Ammon's horn (tissue), 1 donor: ENCODE measurements around the gene CACNA1H.
A peak's percentile ranks its signal among the peaks of the same experiment; 100 is the strongest.

Source experiments
- DNase-seq: peaks from one replicate; pipeline ENCODE4 v3.0.0-alpha.2; 2016; ENCODE audit warnings: low spot score

Gene CACNA1H

DNA sequence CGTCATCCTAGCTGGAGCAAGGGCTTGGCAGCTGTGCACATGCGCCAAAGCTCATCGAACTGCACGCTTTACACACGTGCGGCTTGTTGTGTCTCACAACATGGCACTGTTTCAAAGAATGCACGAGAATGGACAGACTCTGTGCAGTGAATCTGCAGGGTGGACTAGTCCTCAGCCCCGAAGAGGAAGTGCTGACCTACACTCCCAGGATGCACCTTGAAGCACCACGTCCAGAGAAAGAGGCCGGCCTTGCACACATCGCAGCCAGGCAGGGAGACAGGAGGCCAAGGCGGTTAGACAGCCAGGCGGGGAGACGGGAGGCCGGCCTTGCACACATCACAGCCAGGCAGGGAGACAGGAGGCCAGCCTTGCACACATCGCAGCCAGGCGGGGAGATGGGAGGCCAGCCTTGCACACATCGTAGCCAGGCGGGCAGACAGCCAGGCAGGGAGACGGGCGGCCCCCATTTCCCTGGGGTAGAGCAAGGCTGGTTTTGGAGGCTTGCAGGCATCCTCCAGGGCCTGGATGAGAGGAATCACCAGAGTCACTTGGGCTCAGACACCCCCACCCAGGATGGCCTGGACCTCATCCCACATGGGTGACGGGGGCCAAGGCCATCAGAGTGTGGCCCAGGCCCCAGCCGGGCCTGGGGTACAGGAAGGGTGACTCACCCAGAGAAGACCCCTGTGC is 9.0 kb upstream of the CACNA1H start:
- DNase-seq, result no peak

DNA sequence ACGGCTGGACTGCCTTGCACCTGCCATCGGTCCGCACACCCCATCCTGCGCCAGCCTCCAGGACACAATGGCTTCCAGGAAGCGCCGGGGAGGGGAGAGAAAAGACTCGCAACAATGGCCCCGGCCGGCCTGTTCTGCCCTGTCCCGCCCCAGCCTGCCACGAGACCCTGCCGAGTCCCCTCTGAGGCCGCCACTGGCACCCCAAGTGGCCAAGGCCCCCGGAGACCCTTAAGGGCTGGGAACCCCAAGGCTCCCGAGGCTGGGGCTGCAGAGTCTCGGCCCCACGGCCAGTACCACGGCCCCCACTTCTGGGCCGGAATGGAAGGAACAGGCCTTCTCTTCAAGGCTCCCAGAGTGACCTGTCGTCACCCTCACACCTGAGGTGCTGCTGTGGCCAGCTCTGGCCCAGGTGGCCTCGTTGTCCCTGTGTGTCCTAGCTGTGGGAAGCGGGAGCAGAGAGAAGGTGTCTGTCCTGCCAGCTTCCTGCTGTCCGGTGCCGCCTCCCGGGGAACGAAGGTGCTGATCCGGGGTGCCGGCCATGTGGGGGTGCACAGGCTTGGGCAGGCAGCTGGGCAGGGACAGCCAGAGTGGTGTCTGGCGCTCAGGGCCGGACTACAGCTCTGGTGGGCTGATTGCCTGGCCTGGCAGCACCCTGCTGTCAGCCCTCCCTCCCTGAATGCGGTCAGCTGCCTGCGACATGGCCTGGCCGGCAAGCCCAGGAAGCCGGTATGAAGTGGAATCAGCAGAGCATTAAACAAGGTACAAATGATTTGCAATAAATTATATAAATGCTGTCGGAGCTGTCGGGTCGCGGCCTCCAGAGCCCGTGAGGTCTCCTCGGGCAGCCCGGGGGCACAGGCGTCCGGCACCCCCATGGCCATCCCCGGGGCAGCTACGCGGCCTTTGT is 8.2 kb upstream of the CACNA1H start:
- DNase-seq, result peak; percentile 28

GRCh38 chr16:1145383-1146100 is 7.4 kb upstream of the CACNA1H start:
- no peak for DNase-seq

- DNase-seq, result no peak
These were observed 6.5 kb upstream of the CACNA1H start for GRCh38 chr16:1146409-1146808.

- no peak for DNase-seq
These were observed 5.9 kb upstream of the CACNA1H start for GRCh38 chr16:1147027-1147426.

DNA sequence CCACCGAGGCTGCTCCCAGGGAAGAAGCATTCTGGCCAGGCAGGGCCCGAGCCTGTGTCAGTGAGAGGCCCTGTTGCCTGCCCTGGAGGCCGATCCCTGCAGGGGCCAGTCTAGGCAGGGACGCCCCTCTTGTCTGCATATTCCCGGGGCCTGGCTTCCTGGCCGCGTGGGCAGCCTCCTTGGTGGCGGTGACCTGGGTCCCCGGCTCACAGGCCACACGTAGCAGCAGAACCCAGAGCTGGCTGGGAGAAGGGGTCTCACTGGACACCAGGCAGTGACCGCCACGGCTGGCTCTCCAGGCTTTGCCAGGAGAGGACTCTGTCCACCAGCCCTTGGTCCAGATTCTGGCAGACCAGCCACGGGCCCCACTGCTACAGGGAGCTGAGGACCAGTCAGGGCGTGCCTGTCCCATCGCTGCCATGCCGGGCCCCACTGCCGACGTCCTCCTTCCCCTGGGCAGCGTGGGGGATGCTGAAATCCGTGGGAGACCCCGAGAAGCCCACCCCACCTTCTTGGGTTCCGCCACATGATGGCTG is 3.7 kb upstream of the CACNA1H start:
- DNase-seq, result no peak

DNA sequence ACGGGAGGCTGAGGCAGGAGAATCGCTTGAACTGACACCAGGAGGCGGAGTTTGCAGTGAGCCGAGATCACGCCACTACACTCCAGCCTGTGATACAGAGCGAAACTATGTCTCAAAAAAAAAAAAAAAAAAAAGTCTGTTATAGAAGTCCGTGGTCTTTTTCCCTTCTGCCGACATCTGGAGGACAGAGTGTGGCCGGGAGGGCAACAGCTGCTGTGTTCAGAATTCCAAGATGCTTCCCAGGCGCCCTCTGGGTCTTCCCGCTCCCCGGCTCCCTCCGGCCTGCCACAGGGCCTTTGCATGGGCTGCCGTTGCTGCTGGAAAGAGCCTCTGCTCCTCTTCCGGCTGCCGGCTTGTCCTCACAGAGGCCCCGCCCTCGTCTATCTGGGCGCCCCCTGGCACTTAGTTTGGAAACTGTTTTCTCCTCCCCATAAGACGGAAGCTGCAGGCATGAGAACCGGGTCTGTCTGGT is 2.4 kb upstream of the CACNA1H start:
- no peak for DNase-seq

- DNase-seq, result no peak
These were observed 1.3 kb upstream of the CACNA1H start for GRCh38 chr16:1151424-1152122.

DNA sequence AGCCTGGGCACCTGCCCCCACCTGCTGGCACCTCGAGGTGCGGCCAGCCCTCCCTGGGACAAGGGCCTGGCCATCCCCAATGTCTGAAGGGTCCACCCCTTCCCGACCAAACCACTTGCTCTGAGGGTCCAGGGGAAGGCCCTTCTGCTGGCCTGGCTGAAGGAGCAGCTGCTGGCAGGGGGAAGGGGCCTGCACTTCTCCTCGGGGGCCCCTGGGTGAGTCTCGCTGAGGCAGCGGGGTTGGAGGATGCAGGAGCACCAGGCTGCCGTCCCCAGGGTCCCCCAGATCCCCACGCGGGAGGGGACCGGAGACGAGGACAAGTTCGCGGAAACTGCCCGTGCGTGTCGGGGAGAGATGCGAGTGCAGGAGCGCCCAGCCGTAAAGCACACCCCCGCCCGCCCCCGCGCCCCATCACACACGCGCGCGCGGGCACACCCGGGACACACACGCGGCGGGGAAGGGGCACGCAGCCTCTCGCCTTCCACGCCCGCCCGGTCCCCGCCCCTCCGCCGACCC is 725 bp upstream of the CACNA1H start:
- DNase-seq, result no peak

DNA sequence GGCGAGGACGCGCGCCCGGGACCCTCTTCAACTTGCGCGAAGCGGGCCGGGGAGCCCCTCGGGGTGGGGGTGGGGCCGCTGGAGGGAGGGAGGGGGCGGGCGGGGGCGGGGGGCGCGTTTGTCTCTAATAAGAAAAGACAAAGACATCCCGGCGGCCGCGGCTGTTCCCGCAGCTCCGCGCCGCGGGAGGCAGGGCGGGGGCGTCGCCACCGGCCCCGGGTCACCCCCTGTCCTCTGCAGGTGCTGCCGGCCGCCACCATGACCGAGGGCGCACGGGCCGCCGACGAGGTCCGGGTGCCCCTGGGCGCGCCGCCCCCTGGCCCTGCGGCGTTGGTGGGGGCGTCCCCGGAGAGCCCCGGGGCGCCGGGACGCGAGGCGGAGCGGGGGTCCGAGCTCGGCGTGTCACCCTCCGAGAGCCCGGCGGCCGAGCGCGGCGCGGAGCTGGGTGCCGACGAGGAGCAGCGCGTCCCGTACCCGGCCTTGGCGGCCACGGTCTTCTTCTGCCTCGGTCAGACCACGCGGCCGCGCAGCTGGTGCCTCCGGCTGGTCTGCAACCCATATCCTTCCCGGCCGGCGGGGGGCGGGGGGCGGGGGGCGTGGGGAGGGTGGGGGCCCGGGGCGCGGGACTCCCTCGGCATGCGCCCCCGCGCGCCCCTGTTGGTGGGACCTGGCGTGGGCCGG is 714 bp downstream of the CACNA1H start:
- no peak for DNase-seq

DNA sequence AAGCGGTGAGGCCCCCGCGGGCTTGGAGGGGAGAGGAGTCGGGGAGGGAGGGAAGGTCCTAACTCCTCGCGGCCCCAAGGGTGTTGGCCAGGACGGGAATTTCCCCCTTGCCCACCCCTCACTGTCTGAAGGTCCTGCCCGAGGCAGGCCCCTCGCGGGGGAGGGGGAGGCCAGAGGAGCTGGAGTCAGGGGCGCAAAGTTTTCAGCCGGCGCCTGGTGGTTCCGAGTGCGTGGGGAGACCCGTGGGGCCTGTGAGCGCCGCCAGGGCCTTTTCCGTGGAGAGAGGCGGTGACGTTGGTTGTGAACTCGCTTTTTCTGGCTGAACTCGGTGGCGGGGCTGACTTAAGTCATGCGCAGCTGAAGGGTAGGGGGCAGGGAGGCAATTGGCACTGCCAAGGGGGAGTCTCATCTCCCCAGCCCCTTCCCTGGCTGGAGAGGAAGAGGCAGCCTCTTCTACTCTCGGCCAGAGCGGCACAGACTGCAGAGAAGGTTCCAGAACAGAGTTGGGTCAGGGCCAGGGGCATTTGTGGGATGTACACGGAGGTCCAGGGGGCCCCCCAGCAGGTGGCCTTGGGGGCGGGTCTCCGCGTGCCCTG is 1.5 kb downstream of the CACNA1H start:
- no peak for DNase-seq

- no peak for DNase-seq
These were observed 2.0 kb downstream of the CACNA1H start for GRCh38 chr16:1154887-1155331.

- DNase-seq, result no peak
These were observed 2.6 kb downstream of the CACNA1H start for GRCh38 chr16:1155353-1156054.

- no peak for DNase-seq
These were observed 3.4 kb downstream of the CACNA1H start for GRCh38 chr16:1156055-1156982.

GRCh38 chr16:1156983-1157638 is 4.2 kb downstream of the CACNA1H start:
- DNase-seq, result no peak

- DNase-seq, result no peak
These were observed 4.9 kb downstream of the CACNA1H start for GRCh38 chr16:1157639-1158455.
